Panc1 (cell line): ENCODE measurements around the gene ATP5PB. TPM values are rescaled to one million over a fixed set of nuclear protein-coding genes. Genes with fewer than 3 reads are reported as not detected.

Experiments
- ATAC-seq: fragments of 200-7000 bp; cut with Tn5 transposase; 2 replicates; pipeline ENCODE4 v1.9.1; 2020; ENCODE audit warnings: mild to moderate bottlenecking, moderate library complexity
- BruUV-seq: library from RNA; stranded (reverse); fragments of 400-500 nt; replicated peaks from 2 replicates; lab custom pipeline; 2021; lab: Mats Ljungman, UMichigan
- CTCF ChIA-PET: fragments of 300-600 bp; sonication (Branson Sonifier 250); formaldehyde crosslinking; loops from one replicate; lab custom pipeline; 2022; ENCODE audit warnings: antibody characterized with exemption; lab: Charles Lee
- POLR2A ChIA-PET: fragments of 300-600 bp; sonication (Branson Sonifier 250); formaldehyde crosslinking; loops from one replicate; lab custom pipeline; 2022; ENCODE audit warnings: antibody characterized with exemption; lab: Charles Lee
- DNase-seq: peaks from one replicate; pipeline ENCODE4 v3.0.0-alpha.2; 2010; ENCODE audit warnings: low read depth, low spot score
- H3K27ac ChIP-seq: 2 replicates; pipeline ENCODE4 v1.5.1; 2011; ENCODE audit warnings: mild to moderate bottlenecking, low read length, inconsistent platforms
- H3K27me3 ChIP-seq: fragments of 200-500 bp; sonication (Bioruptor generic); 2 replicates; pipeline ENCODE4 v1.6.0; 2014; ENCODE audit warnings: low read length, inconsistent platforms; ENCODE audit not compliant: control insufficient read depth, insufficient read depth
- H3K36me3 ChIP-seq: fragments of 200-500 bp; sonication (Bioruptor generic); 2 replicates; pipeline ENCODE4 v1.5.1; 2014; ENCODE audit warnings: inconsistent platforms, mild to moderate bottlenecking, low read length, moderate library complexity; ENCODE audit not compliant: control insufficient read depth, insufficient read depth
- H3K4me1 ChIP-seq: 2 replicates; pipeline ENCODE4 v1.5.1; 2011; ENCODE audit warnings: inconsistent platforms, mild to moderate bottlenecking, low read length, moderate library complexity; ENCODE audit not compliant: control insufficient read depth, insufficient read depth
- H3K4me3 ChIP-seq, 2 experiments: 2 replicates each; pipeline ENCODE4 v1.5.1; 2011 to 2012; ENCODE audit warnings: low read depth in 2 of 2, low read length in 2 of 2, mild to moderate bottlenecking in 2 of 2, inconsistent platforms in 1 of 2, moderate library complexity in 1 of 2
- H3K9me3 ChIP-seq: fragments of 200-500 bp; sonication (Bioruptor generic); 2 replicates; pipeline ENCODE4 v1.5.1; 2014; ENCODE audit warnings: low read depth, mild to moderate bottlenecking, inconsistent platforms, low read length, moderate library complexity; ENCODE audit not compliant: control insufficient read depth, insufficient read depth
- POLR2AphosphoS5 ChIP-seq: IDR thresholded peaks from 2 replicates; pipeline ENCODE4 v1.6.1; 2012; ENCODE audit warnings: mild to moderate bottlenecking, low read depth, low read length, moderate library complexity
- SIN3A ChIP-seq: IDR thresholded peaks from 2 replicates; pipeline ENCODE4 v1.6.1; 2012; ENCODE audit warnings: low read depth, mild to moderate bottlenecking, low read length, moderate library complexity, borderline replicate concordance; ENCODE audit not compliant: insufficient read depth
- TCF7L2 ChIP-seq: IDR thresholded peaks from 2 replicates; pipeline ENCODE4 v1.6.1; 2011; ENCODE audit warnings: mild to moderate bottlenecking, low read depth, low read length, inconsistent platforms
- in situ Hi-C: cut with HindIII; loops from 2 replicates; pipeline ENCODE4 v1.10.0; 2016; ENCODE audit warnings: low sequenced_read_pairs, low pct_unique_long_range_greater_than_20kb
- intact Hi-C: fragments of 100-400 bp; cut with micrococcal nuclease; formaldehyde crosslinking; loops from one replicate; pipeline ENCODE4 v1.10.0; 2022; ENCODE audit not compliant: unreplicated experiment
- total RNA-seq: library from RNA; stranded (reverse); gene quantifications from one replicate; pipeline ENCODE4 v1.2.1, GENCODE V29; 2021; ENCODE audit not compliant: unreplicated experiment
- TF ChIP-seq, protein P1 (sequence below), 2 experiments: IDR thresholded peaks; 2 replicates each; pipeline ENCODE4 v1.6.1; 2011 to 2012; ENCODE audit warnings: low read depth in 2 of 2, control low read depth in 1 of 2, low read length in 1 of 2, mild to moderate bottlenecking in 1 of 2, moderate library complexity in 1 of 2; ENCODE audit not compliant: insufficient read depth in 1 of 2
- TF ChIP-seq, protein P2 (sequence below): fragments of 450-650 bp; IDR thresholded peaks from 2 replicates; pipeline ENCODE4 v1.5.1; 2017; ENCODE audit warnings: mild to moderate bottlenecking

ATP5PB gene
- total RNA-seq, 1 experiment from 2014 or later: 178 TPM

DNA sequence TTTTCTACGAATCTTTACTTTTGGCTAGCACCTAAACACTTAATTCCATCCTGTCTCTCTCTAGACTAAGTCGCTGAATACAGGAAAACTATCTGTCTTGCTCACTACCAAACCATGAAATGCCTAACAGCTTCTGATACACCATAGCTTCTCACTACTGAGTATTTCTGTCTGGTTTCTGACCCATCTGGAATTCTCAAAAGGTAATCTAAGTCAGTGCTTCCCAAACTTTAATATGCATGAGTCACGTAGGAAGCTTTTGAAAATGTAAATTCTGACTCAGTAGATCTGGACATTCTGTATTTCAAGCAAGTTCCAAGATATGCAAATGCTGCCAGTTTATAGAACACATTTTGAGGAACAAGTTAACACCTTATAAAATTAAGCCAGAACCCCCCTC lies 12.5 kb upstream of the ATP5PB start:
- ATAC-seq: no peak
- no peak for TF ChIP-seq POLR2AphosphoS5
- TF ChIP-seq, protein P1, sequence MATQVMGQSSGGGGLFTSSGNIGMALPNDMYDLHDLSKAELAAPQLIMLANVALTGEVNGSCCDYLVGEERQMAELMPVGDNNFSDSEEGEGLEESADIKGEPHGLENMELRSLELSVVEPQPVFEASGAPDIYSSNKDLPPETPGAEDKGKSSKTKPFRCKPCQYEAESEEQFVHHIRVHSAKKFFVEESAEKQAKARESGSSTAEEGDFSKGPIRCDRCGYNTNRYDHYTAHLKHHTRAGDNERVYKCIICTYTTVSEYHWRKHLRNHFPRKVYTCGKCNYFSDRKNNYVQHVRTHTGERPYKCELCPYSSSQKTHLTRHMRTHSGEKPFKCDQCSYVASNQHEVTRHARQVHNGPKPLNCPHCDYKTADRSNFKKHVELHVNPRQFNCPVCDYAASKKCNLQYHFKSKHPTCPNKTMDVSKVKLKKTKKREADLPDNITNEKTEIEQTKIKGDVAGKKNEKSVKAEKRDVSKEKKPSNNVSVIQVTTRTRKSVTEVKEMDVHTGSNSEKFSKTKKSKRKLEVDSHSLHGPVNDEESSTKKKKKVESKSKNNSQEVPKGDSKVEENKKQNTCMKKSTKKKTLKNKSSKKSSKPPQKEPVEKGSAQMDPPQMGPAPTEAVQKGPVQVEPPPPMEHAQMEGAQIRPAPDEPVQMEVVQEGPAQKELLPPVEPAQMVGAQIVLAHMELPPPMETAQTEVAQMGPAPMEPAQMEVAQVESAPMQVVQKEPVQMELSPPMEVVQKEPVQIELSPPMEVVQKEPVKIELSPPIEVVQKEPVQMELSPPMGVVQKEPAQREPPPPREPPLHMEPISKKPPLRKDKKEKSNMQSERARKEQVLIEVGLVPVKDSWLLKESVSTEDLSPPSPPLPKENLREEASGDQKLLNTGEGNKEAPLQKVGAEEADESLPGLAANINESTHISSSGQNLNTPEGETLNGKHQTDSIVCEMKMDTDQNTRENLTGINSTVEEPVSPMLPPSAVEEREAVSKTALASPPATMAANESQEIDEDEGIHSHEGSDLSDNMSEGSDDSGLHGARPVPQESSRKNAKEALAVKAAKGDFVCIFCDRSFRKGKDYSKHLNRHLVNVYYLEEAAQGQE (IDR thresholded peaks at IDR 0.05; ENCODE audit: insufficient read depth in 1 of 2, low read depth in 2 of 2, low read length in 1 of 2): no peak
- Histone ChIP-seq H3K9me3 (no peaks in the 10 kb centered on the region), H3K27ac (no peak overlapping the region), H3K4me3 (no peak overlapping the region), H3K36me3 (peaks cover 5% of the 10 kb centered on the region; the same call in 1 of the 2 replicates), H3K27me3 (no peaks in the 10 kb centered on the region), H3K4me1 (no peaks in the 10 kb centered on the region)
- intact Hi-C loops: no loop called here
- DNase-seq: no peak
- BruUV-seq: no TSS peak
- ChIA-PET CTCF (interaction anchor here (0.6 kb wide), 1 partner anchor 37 kb away, joined by 3 read pairs; no protein-coding TSS in a partner anchor), POLR2A (no interaction called here)
- in situ Hi-C loops: no loop called here

DNA sequence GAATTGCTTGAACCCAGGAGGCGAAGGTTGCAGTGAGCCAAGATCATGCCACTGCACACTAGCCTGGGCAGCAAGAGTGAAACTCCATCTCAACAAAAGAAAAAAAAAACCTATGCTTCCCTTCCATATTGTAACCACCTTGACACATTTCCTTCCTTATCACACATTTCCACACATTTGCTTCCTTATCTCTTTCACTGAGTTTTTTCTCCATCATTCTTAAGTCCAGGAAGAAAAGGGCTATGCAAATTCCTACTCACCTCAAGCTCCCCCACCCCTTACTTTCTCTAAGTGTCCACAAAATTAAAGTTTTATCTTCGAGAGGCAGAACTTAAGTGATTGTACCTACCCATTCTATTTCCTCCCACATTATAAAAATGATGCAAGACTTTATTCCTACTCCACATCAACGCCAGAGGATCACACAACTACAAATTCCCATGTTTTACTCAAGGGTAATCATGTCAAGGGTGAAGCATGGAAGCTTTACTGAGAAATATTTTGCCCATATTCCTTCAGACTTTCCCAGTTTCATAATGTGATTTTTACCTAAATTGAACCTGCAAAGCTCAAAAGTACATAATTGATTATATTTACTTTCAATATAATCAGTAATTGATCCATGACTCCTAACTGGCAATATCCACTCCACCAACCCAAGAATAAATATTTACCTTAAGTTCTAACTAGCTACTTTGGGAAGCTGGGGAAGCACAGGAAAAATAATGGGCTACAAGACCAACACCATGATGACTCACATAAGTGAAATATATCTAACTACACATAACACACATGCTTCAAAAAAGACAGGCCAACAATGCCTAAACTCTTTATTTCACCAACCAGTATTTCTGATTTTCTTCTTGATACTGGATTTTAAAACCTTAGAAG lies 9.6 kb upstream of the ATP5PB start:
- Histone ChIP-seq H3K27me3 (no peaks in the 10 kb centered on the region), H3K36me3 (peaks cover 18% of the 10 kb centered on the region), H3K27ac (no peak overlapping the region), H3K4me1 (no peaks in the 10 kb centered on the region), H3K9me3 (no peaks in the 10 kb centered on the region), H3K4me3 (no peak overlapping the region)
- in situ Hi-C loops: no loop called here
- BruUV-seq: no TSS peak
- ChIA-PET CTCF (no interaction called here), POLR2A (no interaction called here)
- intact Hi-C loops: no loop called here
- TF ChIP-seq TCF7L2 (no peak), POLR2AphosphoS5 (no peak), SIN3A (no peak)
- TF ChIP-seq, protein P1 (IDR thresholded peaks at IDR 0.05; ENCODE audit: insufficient read depth in 1 of 2, low read depth in 2 of 2, low read length in 1 of 2): no peak
- TF ChIP-seq, protein P2, sequence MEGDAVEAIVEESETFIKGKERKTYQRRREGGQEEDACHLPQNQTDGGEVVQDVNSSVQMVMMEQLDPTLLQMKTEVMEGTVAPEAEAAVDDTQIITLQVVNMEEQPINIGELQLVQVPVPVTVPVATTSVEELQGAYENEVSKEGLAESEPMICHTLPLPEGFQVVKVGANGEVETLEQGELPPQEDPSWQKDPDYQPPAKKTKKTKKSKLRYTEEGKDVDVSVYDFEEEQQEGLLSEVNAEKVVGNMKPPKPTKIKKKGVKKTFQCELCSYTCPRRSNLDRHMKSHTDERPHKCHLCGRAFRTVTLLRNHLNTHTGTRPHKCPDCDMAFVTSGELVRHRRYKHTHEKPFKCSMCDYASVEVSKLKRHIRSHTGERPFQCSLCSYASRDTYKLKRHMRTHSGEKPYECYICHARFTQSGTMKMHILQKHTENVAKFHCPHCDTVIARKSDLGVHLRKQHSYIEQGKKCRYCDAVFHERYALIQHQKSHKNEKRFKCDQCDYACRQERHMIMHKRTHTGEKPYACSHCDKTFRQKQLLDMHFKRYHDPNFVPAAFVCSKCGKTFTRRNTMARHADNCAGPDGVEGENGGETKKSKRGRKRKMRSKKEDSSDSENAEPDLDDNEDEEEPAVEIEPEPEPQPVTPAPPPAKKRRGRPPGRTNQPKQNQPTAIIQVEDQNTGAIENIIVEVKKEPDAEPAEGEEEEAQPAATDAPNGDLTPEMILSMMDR: no peak
- DNase-seq: no peak
- ATAC-seq: no peak
